AG20443 (cell line): ENCODE measurements around the gene PADI1.

Experiments used
- DNase-seq: peaks from one replicate; pipeline ENCODE4 v3.0.0; 2012; ENCODE audit warnings: low spot score, mixed read lengths

The PADI1 gene

GRCh38 chr1:17183388-17184160 lies 21.4 kb upstream of the PADI1 start:
- DNase-seq: no peak

GRCh38 chr1:17184161-17184665 lies 20.7 kb upstream of the PADI1 start:
- DNase-seq: no peak

DNA sequence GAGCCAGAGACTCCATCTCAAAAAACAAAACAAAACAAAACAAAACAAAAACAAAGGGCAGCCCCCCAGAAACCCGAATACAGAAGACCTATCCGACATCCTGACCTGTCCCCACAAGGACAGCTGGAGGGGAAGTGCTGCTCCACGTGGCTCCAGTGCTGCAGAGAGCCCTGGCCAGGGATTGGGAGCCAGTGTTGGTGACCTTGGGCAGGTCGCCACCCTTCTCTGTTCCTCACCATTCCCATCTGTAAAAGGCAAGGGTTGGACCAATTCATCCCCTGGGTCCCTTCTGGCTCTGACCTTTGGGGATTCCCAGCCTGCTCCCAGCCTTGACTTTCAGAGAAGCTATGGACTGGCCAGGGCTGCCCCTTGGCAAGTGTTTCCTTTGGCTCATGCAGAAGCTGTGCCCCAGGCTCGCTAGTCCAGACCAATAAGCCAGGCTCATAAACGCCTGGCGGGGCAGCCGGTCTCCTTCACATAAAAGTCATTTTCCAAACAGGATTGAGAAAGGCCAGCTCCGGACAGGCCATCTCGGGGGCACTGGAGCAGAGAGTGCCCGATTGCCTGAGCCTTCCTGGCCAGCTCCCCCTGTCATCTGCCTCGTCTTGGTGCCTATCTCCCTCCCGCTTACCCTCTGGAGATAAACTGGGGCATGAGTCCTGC lies 20.0 kb upstream of the PADI1 start:
- no peak for DNase-seq

- no peak for DNase-seq
Observed at GRCh38 chr1:17185485-17185860, 19.5 kb upstream of the PADI1 start.

DNA sequence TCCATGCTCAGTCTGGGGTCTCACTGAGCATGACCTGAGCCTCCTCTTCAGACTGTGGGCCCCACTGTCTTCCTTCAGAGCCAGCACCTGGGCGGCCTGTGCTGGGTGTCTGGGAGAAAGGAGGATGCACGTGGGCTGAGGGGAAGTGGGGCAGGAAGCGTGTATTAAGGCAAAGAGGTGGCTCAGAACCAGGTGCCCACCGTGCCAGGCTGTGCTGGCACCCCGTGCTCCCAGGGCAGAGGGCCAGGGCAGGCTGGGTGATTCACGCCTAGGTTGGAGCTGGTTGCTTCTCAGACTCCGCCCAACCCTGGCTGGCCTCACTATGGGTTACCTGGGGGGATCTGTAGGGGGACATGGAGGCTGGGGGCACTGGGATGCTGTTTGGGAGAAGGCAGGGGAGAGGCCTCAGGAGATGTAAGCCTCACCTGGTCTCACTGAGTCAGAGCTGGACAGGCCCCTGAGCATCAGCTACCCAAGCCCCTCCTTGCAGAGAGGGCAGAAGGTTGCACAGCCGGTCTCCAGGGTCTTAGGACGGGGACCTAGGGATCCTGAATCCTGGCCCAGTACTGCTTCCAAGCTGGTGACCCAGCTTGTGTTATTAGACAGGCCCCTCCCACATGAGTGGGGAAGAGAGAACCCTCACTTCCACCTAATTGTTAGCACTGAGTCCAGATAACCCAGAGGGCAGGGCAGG lies 18.6 kb upstream of the PADI1 start:
- no peak for DNase-seq

DNA sequence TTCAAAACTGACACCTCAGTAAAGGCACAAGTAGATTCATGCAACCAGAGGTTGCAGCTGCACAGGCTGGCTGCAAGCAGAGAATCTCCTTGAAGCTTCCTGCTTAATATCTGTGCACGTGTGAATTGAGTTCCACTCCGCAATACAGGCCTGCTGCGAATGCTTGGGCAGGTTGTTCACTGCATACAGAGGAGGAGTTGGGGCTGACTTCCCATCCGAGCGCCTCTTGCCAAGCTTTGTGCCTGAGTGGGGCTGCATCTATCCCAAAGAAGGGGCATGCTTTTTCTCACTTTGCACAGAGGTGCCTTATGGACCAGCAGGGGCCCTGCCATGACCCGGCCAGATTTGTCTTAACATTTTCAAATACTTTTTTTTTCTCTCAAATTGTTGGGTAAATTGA lies 17.9 kb upstream of the PADI1 start:
- DNase-seq: no peak

DNA sequence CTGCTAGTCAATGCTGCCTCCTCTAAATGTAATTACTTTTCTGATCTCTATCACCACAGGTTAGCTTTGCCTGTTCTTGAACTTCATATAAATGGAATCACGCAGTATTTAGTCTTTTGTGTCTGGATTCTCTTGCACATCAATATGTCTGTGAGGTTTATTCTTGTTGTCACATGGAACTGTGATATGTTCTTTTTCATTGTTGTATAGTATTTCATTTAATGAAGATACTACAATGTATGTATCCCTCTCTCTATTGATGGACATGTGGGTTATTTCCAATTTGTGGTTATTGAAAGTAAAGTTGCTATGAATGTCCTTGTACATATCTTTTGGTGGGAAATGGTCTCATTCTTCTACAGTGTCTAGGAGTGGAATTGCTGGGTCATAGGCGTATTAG lies 16.7 kb upstream of the PADI1 start:
- DNase-seq: no peak

- DNase-seq: no peak
Observed at GRCh38 chr1:17188889-17189631, 15.9 kb upstream of the PADI1 start.

GRCh38 chr1:17189632-17189990 lies 15.3 kb upstream of the PADI1 start:
- no peak for DNase-seq

- peak; percentile 94 for DNase-seq
Observed at GRCh38 chr1:17190010-17190995, 14.6 kb upstream of the PADI1 start.

DNA sequence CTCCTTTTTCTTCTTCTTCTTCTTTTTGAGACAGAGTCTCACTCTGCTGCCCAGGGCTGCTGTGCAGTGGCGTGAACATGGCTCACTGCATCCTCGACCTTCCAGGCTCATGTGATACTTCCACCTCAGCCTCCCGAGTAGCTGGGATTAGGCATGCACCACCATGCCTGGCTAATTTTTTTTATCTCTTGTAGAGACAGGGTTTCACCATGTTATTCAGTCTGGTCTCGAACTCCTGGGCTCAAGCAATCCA lies 13.0 kb upstream of the PADI1 start:
- DNase-seq: no peak

DNA sequence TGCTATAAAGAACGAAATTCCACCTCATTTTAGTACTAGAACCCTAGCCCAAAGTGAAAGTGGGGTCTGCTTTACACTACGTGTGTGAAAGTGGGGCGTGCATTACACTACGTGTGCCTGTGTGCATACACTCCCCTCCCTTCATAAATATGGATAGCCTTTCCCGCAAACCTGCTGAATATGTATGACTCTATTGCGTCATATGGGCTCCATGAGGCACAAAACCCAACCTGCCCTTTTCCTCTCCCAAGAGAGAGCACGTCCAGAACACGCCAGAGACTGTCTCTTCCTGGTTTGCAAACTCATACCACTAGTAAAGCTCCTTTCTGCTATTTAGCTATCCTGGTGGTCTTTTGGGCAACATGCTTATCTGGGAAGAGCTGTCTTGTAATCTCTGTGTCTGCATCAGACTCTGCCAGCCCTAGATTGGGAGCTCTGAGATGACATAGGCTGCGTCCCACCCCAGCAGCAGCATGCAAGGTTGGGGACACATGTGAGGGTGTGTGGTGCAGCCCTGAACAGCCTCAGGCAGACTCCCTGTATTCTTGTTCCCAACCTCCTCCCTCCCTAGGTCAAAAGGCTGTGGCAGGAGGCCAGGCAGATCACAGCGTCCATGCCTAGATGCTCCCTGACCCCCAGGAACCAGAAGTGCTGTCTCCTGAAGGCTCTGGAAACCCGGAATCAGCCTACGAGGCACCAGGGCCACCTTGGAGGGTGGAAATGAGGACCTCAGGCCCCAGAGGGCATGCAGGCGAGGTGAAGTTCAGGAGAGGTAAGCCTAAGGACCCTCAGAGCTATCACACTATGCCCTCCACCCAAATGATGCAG lies 12.3 kb upstream of the PADI1 start:
- DNase-seq: no peak

GRCh38 chr1:17193222-17194132 lies 11.5 kb upstream of the PADI1 start:
- no peak for DNase-seq

DNA sequence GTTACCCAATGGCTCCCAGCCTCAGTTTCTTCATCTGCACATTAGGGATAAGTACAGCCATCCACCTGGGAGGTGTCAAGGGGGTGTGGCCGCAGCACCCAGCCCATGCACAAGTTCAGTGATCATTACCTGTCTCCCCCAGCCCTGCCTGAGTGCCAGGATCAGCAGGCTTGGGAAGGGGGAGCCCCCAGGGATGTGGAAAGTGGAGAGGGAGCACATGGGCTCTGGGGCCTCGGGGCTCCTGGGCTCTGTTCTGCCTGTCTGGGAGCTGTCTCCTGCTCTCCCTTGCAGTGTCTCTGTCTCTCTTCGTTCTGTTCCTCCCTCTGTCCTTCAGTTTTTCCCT lies 10.8 kb upstream of the PADI1 start:
- no peak for DNase-seq

- no peak for DNase-seq
Observed at GRCh38 chr1:17194615-17195528, 10.1 kb upstream of the PADI1 start.

- no peak for DNase-seq
Observed at GRCh38 chr1:17195731-17196130, 9.2 kb upstream of the PADI1 start.

DNA sequence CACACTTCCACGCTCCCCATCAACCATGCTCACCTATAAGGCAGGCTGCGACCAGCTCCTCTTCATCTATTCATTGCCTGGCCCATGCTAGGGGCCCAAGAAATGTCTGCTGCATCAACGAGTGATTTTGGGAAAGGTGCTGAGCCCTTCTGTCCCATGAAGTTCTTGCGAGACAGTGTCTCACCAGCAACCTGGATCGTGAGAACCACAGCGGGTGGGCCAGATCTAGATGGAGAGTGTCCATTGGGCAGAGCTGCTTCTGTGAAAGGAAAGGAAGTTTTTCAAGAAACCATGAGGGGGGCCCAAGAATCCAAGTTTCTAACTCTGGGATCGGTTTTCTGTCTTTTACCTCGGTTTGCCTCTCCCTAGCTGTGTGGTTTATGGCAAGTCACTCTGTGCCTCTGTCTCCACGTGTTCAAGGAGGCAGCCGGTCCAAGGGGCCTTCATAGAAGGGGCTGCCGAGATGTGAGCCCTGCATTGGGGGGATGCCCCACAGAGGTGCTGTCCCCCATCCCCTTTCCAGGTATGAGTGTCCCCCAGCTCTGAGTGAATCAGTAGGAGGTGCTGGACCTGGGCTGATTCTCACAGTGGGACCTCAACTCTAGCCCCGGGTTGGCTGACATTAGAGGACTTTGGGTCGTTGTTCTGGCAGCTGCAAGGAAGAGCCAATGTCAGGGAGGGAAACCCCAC lies 8.3 kb upstream of the PADI1 start:
- no peak for DNase-seq

DNA sequence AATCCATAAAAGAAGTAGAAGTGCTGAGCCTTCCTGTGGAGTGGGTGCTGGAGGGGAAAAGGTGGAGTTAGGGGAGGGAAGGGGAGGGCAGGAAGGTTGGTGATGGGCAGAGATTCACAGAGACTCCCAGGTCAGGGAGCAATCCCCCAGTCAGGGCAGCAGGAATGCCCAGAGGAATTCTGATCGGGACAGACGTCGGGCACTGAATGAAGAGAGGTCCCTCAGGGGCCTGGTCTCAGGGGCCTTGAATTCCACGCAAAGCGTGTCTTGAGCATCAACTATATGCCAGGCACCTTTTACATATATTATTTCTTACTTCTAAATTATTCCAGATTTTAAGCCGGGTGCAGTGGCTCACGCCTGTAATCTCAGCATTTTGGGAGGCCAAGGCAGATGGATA lies 7.2 kb upstream of the PADI1 start:
- DNase-seq: no peak
